Measurements from ENCODE around the gene RER1. TPM values are rescaled to one million over a fixed set of nuclear protein-coding genes. Genes with fewer than 3 reads are reported as not detected.
A peak's percentile ranks its signal among the peaks of the same experiment; 100 is the strongest.

The RER1 gene
- total RNA-seq, 1 donor from 2014 or later, result 141 TPM

- DNase-seq (ENCODE audit: low spot score), result no peak
Measured at GRCh38 chr1:2375923-2376260, 15.7 kb upstream of the RER1 start.

DNA sequence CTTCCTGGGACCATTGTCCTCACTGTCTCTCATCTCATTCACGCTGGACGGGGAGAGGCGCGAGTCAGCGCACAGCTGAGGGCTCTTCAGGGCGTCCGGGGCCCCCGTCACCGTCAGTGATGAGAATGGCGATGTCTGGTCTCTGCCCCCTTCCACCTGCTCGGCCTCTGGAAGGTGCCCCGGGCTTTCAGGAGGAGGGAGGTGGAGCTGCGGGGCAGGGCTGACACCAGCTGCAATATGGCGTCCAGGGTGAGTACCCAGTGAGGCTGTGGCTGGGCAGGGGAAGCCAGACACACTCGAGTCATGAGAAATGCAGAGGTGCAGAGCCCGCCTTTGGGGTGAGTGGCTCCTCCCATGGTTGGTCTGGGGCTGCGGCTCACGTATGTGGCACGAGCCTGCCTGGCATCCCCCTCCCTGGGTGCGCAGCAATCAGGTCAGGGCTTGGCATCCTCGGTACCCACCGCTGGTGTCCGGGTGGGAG is 15.3 kb upstream of the RER1 start:
- no peak for DNase-seq (ENCODE audit: low spot score)

DNA sequence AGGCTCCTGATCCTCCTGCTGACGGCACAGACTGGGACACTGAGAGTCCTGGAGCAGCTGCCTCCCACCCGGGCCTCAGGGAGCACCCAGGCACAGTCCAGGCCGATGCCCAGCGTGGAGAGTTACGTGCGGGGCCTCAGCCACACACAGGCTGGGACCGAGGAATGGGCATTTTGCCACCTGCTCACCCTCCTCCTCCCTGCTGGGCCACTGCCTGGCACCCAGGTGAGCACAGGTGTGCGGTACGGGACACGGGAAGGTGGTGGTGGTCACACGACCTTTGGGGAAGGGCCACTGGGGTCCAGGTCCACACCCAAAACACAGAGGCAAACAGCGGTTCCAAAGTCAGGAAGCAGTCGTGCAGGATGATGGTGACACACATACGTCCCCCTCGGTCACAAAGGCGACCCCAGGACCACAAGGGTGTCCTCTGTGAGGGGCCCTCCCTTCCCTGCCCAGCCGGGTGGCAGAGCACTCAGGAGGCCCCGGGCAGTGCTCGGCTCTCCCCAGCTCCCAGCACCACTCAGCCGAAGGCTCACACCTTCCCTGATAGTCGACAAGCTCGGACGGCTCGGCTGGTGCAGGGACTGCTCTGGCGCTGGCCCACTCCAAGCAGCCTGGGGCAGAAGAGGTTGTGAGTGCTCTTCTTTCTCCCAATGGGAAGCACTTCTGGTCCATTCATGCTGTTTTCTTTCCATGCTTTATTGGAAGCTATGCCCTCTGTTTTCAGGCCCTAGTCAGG is 14.5 kb upstream of the RER1 start:
- no peak for DNase-seq (ENCODE audit: low spot score)

- no peak for DNase-seq (ENCODE audit: low spot score)
Measured at GRCh38 chr1:2377751-2378440, 13.7 kb upstream of the RER1 start.

- DNase-seq (ENCODE audit: low spot score), result no peak
Measured at GRCh38 chr1:2378441-2378851, 13.2 kb upstream of the RER1 start.

GRCh38 chr1:2378956-2379732 is 12.5 kb upstream of the RER1 start:
- no peak for DNase-seq (ENCODE audit: low spot score)

DNA sequence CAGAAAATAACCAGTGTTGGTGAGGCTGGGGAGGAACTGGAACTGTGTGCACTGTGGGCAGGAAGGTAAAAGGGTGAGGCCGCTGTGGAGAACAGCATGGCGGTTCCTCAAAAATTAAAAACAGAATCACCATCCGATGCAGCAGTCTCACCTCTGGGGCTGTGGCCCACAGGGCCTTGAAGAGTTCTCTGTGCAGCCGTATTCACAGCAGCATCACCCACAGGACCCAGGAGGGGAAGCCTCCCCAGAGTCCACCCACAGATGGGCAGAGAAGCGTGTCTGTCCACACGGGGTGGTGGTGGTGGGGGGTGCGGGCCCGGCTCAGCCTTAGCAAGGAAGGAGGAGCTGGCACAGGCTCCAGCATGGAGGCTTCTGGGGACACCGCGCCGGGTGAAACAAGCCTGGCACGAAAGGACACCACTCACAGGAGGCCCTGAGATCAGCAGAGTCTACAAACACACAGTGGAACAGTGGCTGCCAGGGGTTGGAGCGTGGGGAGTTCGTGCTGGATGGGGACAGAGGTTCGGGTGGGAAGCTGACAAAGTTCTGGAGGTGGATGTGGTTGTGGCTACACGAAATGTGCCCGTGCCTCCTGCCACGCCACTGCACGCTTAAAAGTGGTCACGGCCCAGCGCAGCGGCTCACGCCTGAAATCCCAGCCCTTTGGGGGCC is 11.8 kb upstream of the RER1 start:
- DNase-seq (ENCODE audit: low spot score), result no peak

GRCh38 chr1:2380816-2381591 is 10.6 kb upstream of the RER1 start:
- no peak for DNase-seq (ENCODE audit: low spot score)

GRCh38 chr1:2381741-2382620 is 9.7 kb upstream of the RER1 start:
- peak; percentile 85 for DNase-seq (ENCODE audit: low spot score)

- DNase-seq (ENCODE audit: low spot score), result no peak
Measured at GRCh38 chr1:2382621-2383361, 8.8 kb upstream of the RER1 start.

DNA sequence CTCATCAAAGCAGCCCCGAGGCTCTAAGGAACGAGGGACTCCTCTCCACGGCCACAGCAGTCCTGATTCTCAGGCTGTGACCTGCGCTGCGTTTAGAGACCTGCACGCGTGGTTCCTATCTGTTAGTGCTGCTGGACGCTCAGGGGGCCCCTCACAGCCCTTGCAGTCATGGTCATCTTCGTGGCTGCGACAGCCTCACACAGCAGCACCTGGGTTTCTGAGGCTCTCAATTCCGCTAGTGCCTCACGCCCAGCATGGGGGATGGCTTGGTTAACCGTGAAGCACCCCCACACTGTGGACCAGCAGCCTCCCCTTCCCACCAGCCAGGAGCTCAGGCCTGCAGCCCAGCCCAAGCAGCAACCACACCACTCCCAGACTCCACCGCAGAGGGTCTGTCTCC is 8.1 kb upstream of the RER1 start:
- DNase-seq (ENCODE audit: low spot score), result no peak

GRCh38 chr1:2384130-2384860 is 7.3 kb upstream of the RER1 start:
- no peak for DNase-seq (ENCODE audit: low spot score)

DNA sequence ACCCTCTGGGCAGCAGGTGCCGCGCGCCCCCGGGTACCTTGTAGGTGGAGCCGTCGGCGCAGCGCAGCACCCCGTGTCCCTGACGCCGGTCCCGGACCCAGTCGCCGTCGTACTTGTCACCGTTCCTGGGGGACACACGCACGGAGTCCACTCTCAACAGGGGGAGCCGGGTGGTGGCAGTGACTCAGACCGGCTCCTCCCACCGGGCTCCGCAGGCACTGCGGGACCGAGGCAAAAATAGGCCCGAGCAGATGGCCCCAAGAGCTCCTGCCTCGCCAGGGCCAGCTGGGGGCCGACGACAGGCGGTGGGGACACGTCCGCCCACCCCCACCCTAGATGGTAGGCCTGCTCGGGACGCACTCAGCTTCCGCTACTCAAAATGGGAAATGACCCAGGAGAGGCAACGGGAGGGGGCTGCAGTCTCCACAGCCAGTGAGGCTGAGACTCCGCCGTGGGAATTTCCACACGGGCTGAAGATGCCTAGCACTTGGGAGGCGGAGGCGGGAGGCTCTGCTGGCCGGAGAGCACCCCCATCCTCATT is 6.6 kb upstream of the RER1 start:
- no peak for DNase-seq (ENCODE audit: low spot score)

- no peak for DNase-seq (ENCODE audit: low spot score)
Measured at GRCh38 chr1:2385606-2386280, 5.9 kb upstream of the RER1 start.

DNA sequence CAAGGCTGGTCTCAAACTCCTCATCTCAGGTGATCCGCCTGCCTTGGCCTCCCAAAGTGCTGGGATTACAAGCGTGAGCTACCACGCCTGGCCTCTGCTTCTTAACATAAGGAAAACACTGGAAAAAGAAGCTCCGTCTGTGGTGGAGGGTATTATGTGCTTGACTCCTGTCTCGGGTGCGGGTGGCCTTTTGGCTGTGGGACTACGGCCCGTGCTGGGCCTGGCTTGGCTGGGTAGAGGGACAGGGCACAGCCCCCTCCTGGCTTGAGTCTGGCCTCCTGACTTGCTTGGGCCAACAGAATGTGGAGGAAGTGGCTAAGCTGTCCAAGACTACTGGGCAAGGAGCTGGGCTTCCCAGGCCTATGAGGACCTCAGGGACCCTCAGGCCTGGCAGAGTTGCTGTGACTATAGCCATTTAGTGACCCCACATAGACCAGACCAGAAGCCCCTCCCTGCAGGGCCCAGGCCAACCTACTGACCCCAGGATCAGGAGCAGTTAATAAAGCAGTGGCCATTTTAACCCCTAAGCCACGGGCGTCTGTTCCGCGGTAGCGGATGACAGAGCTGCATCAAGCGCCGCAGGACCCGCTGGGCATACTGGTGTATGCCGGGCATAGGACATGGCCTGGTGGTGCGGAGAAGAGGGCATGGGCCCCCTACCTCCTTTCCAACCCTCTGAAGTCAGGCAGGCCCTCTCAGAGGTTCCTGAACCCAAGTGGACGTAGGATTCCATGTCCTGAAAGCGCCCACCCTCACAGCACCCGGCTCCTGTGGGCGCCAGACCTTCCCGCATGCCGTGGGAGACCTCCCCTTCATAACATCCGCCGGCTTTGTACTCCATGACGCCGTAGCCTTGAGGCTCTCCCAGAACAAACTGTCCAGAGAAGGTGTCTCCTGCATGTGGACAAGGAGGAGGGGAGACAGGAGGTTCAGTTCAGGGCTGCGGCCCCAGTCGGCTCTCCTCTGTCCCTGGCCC is 4.7 kb upstream of the RER1 start:
- no peak for DNase-seq (ENCODE audit: low spot score)

- no peak for DNase-seq (ENCODE audit: low spot score)
Measured at GRCh38 chr1:2388004-2388913, 3.4 kb upstream of the RER1 start.
